PFSK-1 (cell line): ENCODE results near the gene TMEM132A.

ENCODE experiments used
- FOXP2 ChIP-seq: optimal IDR thresholded peaks from 2 replicates; pipeline ENCODE3; 2011; ENCODE audit warnings: borderline replicate concordance, control low read depth, inconsistent platforms; ENCODE audit not compliant: insufficient read depth; ENCODE audit errors: extremely low read length, extremely low read depth
- POLR2AphosphoS5 ChIP-seq: IDR thresholded peaks from 2 replicates; pipeline ENCODE4 v1.6.1; 2012; ENCODE audit warnings: low read depth, mild to moderate bottlenecking, control low read depth, low read length, moderate library complexity
- SIN3A ChIP-seq: IDR thresholded peaks from 2 replicates; pipeline ENCODE4 v1.6.1; 2012; ENCODE audit warnings: mild to moderate bottlenecking, low read length, moderate library complexity, borderline replicate concordance; ENCODE audit not compliant: insufficient read depth
- TAF1 ChIP-seq: IDR thresholded peaks from 2 replicates; pipeline ENCODE4 v1.6.1; 2012; ENCODE audit warnings: low read length, control low read depth, borderline replicate concordance; ENCODE audit not compliant: insufficient read depth
- TF ChIP-seq, protein P1 (sequence below), 2 experiments: IDR thresholded peaks; 2 replicates each; pipeline versions ENCODE4 v1.6.1 to v1.8.0; 2011 to 2012; ENCODE audit warnings: low read depth in 2 of 2, low read length in 2 of 2, control low read depth in 1 of 2, inconsistent platforms in 1 of 2, mild to moderate bottlenecking in 1 of 2, moderate library complexity in 1 of 2; ENCODE audit not compliant: insufficient read depth in 1 of 2

TMEM132A gene

DNA sequence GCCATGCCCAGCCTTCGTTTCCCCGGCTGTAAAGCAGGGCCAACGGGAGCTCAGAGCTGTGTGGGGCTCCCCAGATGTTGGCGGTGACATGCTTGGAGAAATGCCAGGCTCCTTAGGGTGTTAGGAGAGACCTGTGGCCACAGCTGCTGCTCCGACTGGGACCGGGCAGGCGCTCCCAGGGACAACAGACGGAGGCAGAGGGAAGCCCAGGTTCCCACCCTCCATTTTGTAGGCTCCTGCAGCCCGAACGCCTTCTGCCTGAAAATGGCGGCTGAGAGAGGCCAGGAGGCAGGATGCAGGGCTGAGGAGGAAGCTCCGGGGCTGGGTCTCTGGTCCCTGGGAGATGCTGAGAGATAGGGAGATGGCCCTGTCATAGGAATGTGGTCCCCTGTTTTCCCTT, 57.3 kb downstream of the TMEM132A start:
- no peak for TF ChIP-seq SIN3A
- TF ChIP-seq FOXP2: no peak
- TF ChIP-seq, protein P1, sequence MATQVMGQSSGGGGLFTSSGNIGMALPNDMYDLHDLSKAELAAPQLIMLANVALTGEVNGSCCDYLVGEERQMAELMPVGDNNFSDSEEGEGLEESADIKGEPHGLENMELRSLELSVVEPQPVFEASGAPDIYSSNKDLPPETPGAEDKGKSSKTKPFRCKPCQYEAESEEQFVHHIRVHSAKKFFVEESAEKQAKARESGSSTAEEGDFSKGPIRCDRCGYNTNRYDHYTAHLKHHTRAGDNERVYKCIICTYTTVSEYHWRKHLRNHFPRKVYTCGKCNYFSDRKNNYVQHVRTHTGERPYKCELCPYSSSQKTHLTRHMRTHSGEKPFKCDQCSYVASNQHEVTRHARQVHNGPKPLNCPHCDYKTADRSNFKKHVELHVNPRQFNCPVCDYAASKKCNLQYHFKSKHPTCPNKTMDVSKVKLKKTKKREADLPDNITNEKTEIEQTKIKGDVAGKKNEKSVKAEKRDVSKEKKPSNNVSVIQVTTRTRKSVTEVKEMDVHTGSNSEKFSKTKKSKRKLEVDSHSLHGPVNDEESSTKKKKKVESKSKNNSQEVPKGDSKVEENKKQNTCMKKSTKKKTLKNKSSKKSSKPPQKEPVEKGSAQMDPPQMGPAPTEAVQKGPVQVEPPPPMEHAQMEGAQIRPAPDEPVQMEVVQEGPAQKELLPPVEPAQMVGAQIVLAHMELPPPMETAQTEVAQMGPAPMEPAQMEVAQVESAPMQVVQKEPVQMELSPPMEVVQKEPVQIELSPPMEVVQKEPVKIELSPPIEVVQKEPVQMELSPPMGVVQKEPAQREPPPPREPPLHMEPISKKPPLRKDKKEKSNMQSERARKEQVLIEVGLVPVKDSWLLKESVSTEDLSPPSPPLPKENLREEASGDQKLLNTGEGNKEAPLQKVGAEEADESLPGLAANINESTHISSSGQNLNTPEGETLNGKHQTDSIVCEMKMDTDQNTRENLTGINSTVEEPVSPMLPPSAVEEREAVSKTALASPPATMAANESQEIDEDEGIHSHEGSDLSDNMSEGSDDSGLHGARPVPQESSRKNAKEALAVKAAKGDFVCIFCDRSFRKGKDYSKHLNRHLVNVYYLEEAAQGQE (IDR thresholded peaks at IDR 0.05; ENCODE audit: insufficient read depth in 1 of 2, low read depth in 2 of 2, low read length in 2 of 2): no peak
- TF ChIP-seq TAF1: no peak
- no peak for TF ChIP-seq POLR2AphosphoS5

- TF ChIP-seq TAF1: no peak
- no peak for TF ChIP-seq POLR2AphosphoS5
- no peak for TF ChIP-seq FOXP2
- no peak for TF ChIP-seq SIN3A
- TF ChIP-seq, protein P1 (IDR thresholded peaks at IDR 0.05; ENCODE audit: insufficient read depth in 1 of 2, low read depth in 2 of 2, low read length in 2 of 2): no peak
These were observed 57.9 kb downstream of the TMEM132A start for GRCh38 chr11:60982184-60982583.

GRCh38 chr11:60984149-60984548, 59.9 kb downstream of the TMEM132A start:
- TF ChIP-seq POLR2AphosphoS5 (no peak), TAF1 (no peak), SIN3A (no peak), FOXP2 (no peak)
- TF ChIP-seq, protein P1 (IDR thresholded peaks at IDR 0.05; ENCODE audit: insufficient read depth in 1 of 2, low read depth in 2 of 2, low read length in 2 of 2): no peak

GRCh38 chr11:60984636-60985035, 60.4 kb downstream of the TMEM132A start:
- no peak for TF ChIP-seq FOXP2
- no peak for TF ChIP-seq TAF1
- TF ChIP-seq, protein P1 (IDR thresholded peaks at IDR 0.05; ENCODE audit: insufficient read depth in 1 of 2, low read depth in 2 of 2, low read length in 2 of 2): no peak
- TF ChIP-seq POLR2AphosphoS5: no peak
- no peak for TF ChIP-seq SIN3A

DNA sequence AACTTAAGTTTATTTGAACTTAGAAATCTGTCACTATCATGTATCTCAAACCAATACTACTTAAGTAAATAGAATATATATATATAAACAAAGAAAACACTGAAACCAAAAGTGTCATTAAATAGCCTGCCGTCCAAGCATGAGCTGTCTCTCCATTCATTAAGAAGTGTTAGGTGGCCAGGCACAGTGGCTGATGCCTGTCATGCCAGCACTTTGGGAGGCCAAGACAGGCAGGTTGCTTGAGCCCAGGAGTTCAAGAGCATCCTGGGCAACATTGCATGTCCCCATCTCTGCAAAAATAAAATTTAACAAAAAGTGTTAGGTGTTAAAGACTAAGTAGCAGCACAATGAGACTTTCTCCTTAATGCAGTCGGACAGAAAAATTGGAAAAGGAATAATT, 61.2 kb downstream of the TMEM132A start:
- TF ChIP-seq POLR2AphosphoS5: no peak
- TF ChIP-seq TAF1: no peak
- TF ChIP-seq SIN3A: no peak
- TF ChIP-seq, protein P1 (IDR thresholded peaks at IDR 0.05; ENCODE audit: insufficient read depth in 1 of 2, low read depth in 2 of 2, low read length in 2 of 2): no peak
- TF ChIP-seq FOXP2: no peak
